Lower leg skin (tissue), 4 donors: ENCODE data around the gene ZFYVE21. TPM values are rescaled to one million over a fixed set of nuclear protein-coding genes. Genes with fewer than 3 reads are reported as not detected.

Experiments used
- DNase-seq, 2 donors: peaks; one replicate each; pipeline ENCODE4 v3.0.0-alpha.2; 2019; ENCODE audit warnings: low spot score in 2 of 2
- H3K4me3 ChIP-seq: fragments of 200-600 bp; sonication (generic); 2 replicates; pipeline ENCODE4 v1.5.1; 2017; ENCODE audit warnings: mild to moderate bottlenecking, low read depth; ENCODE audit not compliant: poor library complexity, severe bottlenecking
- CTCF ChIP-seq, 3 donors: fragments of 450-650 bp; IDR thresholded peaks; one replicate each; pipeline ENCODE4 v1.5.1; 2016; ENCODE audit warnings: antibody characterized with exemption in 3 of 3, mild to moderate bottlenecking in 3 of 3, moderate library complexity in 2 of 3
- POLR2A ChIP-seq, 2 donors: fragments of 450-650 bp; IDR thresholded peaks; one replicate each; pipeline ENCODE4 v1.6.1; 2016 to 2017; ENCODE audit warnings: antibody characterized with exemption in 2 of 2, mild to moderate bottlenecking in 1 of 2, moderate library complexity in 1 of 2
- WGBS, 2 donors: methylation state at CpG; one replicate each; pipeline ENCODE4 v1.1.5; 2018; 5-methylcytosine and 5-hydroxymethylcytosine counted together
- intact Hi-C: fragments of 100-400 bp; cut with DNase I; formaldehyde crosslinking; loops from one replicate; pipeline ENCODE4 v1.15.0; 2023; ENCODE audit warnings: low total_unique reads
- total RNA-seq, 4 donors: library from RNA; depleted of rRNA; stranded (reverse); fragments of >200 nt; gene quantifications; one replicate each; pipeline ENCODE4 v1.1.0, GENCODE V29; 2016

The ZFYVE21 gene
- total RNA-seq, 4 donors from 2014 or later = 133 to 269 (median 154) TPM

- H3K4me3 ChIP-seq = no peak overlapping the region
- TF ChIP-seq POLR2A (IDR thresholded peaks at IDR 0.05) (no peak), CTCF (IDR thresholded peaks at IDR 0.05) (no peak)
- intact Hi-C loops = no loop called here
- no peak for DNase-seq
- WGBS, 2 donors = 71 to 80% methylated on average over 13 of the region's 14 CpGs
These were observed 17.8 kb upstream of the ZFYVE21 start for GRCh38 chr14:103697603-103698379.

GRCh38 chr14:103698380-103699260 is 17.0 kb upstream of the ZFYVE21 start:
- intact Hi-C loops = no loop called here
- peak in 1 of 2 donors; percentile 88 for DNase-seq
- no peak overlapping the region for H3K4me3 ChIP-seq
- TF ChIP-seq POLR2A (IDR thresholded peaks at IDR 0.05) (no peak), CTCF (IDR thresholded peaks at IDR 0.05) (no peak)
- 61 to 82% methylated on average over 15 to 17 of the region's 33 CpGs for WGBS, 2 donors

- no peak overlapping the region for H3K4me3 ChIP-seq
- intact Hi-C loops = no loop called here
- TF ChIP-seq POLR2A (IDR thresholded peaks at IDR 0.05) = no peak
- TF ChIP-seq CTCF (IDR thresholded peaks at IDR 0.05) = no peak
- WGBS, 2 donors = 81 to 84% methylated on average over 9 to 17 of the region's 17 CpGs
- DNase-seq = no peak
These were observed 16.3 kb upstream of the ZFYVE21 start for GRCh38 chr14:103699261-103699661.

- H3K4me3 ChIP-seq = no peak overlapping the region
- TF ChIP-seq POLR2A (IDR thresholded peaks at IDR 0.05) = no peak
- no peak for TF ChIP-seq CTCF (IDR thresholded peaks at IDR 0.05)
- no peak for DNase-seq
- intact Hi-C loops = loop anchor here (10.0 kb wide), 1 partner anchor 125 kb away; no protein-coding TSS in a partner anchor
- 53 to 57% methylated on average over 18 to 22 of the region's 25 CpGs for WGBS, 2 donors
These were observed 15.5 kb upstream of the ZFYVE21 start for GRCh38 chr14:103699901-103700752.

GRCh38 chr14:103700753-103701490 is 14.7 kb upstream of the ZFYVE21 start:
- no peak for DNase-seq
- intact Hi-C loops = loop anchor here (10.0 kb wide), 1 partner anchor 126 kb away; no protein-coding TSS in a partner anchor
- 75 to 79% methylated on average over 16 to 21 of the region's 21 CpGs for WGBS, 2 donors
- no peak overlapping the region for H3K4me3 ChIP-seq
- TF ChIP-seq POLR2A (IDR thresholded peaks at IDR 0.05) (no peak), CTCF (IDR thresholded peaks at IDR 0.05) (no peak)
